Myometrial cell (primary cell): ENCODE data around the gene DEFB123. TPM values are rescaled to one million over a fixed set of nuclear protein-coding genes. Genes with fewer than 3 reads are reported as not detected.

Source experiments
- total RNA-seq: library from RNA; depleted of rRNA; stranded (reverse); fragments of >200 nt; gene quantifications from 2 replicates; pipeline ENCODE4 v1.2.3, GENCODE V29; 2015

Gene DEFB123
- total RNA-seq, result not detected in 2 replicates

GRCh38 chr20:31440012-31440659 lies at the start of gene DEFB123:
TSS of gene DEFB123 (plus strand) at chr20:31440632. CDS start at chr20:31440699, 67 bp downstream.

GRCh38 chr20:31406115-31406514 lies 34.3 kb upstream of the DEFB123 start, which contains the start of gene DEFB121:
TSS of gene DEFB121 (minus strand) at chr20:31406215. CDS start at chr20:31406152, 63 bp downstream.

GRCh38 chr20:31474758-31475427 lies 34.5 kb downstream of the DEFB123 start, which contains the start of the genes DEFB124 and REM1:
TSS of gene DEFB124 (minus strand) at chr20:31475127. CDS start at chr20:31473013, 2,114 bp downstream.
TSS of gene REM1 (plus strand) at chr20:31475288. CDS start at chr20:31476446, 1,158 bp downstream.

Other genes starting within 250 kb of the DEFB123 start
- gene DEFB115, start 183.0 kb upstream of the DEFB123 start, total RNA-seq, result not detected in 2 replicates
- not detected in 2 replicates for gene DEFB116, start 132.0 kb upstream of the DEFB123 start, total RNA-seq
- not detected in 2 replicates for gene DEFB118, start 72.0 kb upstream of the DEFB123 start, total RNA-seq
- not detected in 2 replicates for gene DEFB119, start 50.0 kb upstream of the DEFB123 start, total RNA-seq
- not detected in 2 replicates for gene DEFB121, start 34.4 kb upstream of the DEFB123 start, total RNA-seq
- not detected in 2 replicates for gene DEFB124, start 34.5 kb downstream of the DEFB123 start, total RNA-seq
- under 0.01 TPM in 1 of 2 replicates, not detected in the other for gene REM1, start 34.7 kb downstream of the DEFB123 start, total RNA-seq
- gene HM13, start 73.8 kb downstream of the DEFB123 start, total RNA-seq, result 76.9 and 84.2 TPM in 2 replicates
- gene ID1, start 164.7 kb downstream of the DEFB123 start, total RNA-seq, result 151 and 221 TPM in 2 replicates
- not detected in 2 replicates for gene COX4I2, start 197.3 kb downstream of the DEFB123 start, total RNA-seq